Measurements from ENCODE around the gene SLC13A3. TPM values are rescaled to one million over a fixed set of nuclear protein-coding genes. Genes with fewer than 3 reads are reported as not detected.

The SLC13A3 gene
- total RNA-seq, 3 donors from 2014 or later: 0.27 to 0.54 TPM; not detected in 1

GRCh38 chr20:46638898-46639274, 12.4 kb downstream of the SLC13A3 start:
- ATAC-seq (no peak), DNase-seq (no peak)
- Histone ChIP-seq H3K4me1 (ENCODE audit: low read depth) (no peaks in the 10 kb centered on the region), H3K9me3 (no peaks in the 10 kb centered on the region), H3K36me3 (ENCODE audit: low read depth) (no peaks in the 10 kb centered on the region), H3K4me3 (no peak overlapping the region)
- no peak for TF ChIP-seq CTCF (IDR thresholded peaks at IDR 0.05)
- intact Hi-C loops (cut with DNase I, micrococcal nuclease): no loop called here

- no peak for ATAC-seq
- Histone ChIP-seq H3K4me1 (ENCODE audit: low read depth) (no peaks in the 10 kb centered on the region), H3K4me3 (no peak overlapping the region), H3K36me3 (ENCODE audit: low read depth) (no peaks in the 10 kb centered on the region), H3K9me3 (no peaks in the 10 kb centered on the region)
- DNase-seq: no peak
- TF ChIP-seq CTCF (IDR thresholded peaks at IDR 0.05): no peak
- intact Hi-C loops (cut with DNase I, micrococcal nuclease): no loop called here
Observed at GRCh38 chr20:46638134-46638897, 12.9 kb downstream of the SLC13A3 start.

- Histone ChIP-seq H3K4me1 (ENCODE audit: low read depth) (no peaks in the 10 kb centered on the region), H3K9me3 (no peaks in the 10 kb centered on the region), H3K4me3 (no peak overlapping the region), H3K36me3 (ENCODE audit: low read depth) (no peaks in the 10 kb centered on the region)
- intact Hi-C loops (cut with DNase I, micrococcal nuclease): no loop called here
- TF ChIP-seq CTCF (IDR thresholded peaks at IDR 0.05): no peak
- no peak for ATAC-seq
- no peak for DNase-seq
Observed at GRCh38 chr20:46637427-46638133, 13.7 kb downstream of the SLC13A3 start.

GRCh38 chr20:46637020-46637419, 14.2 kb downstream of the SLC13A3 start:
- Histone ChIP-seq H3K9me3 (no peaks in the 10 kb centered on the region), H3K36me3 (ENCODE audit: low read depth) (no peaks in the 10 kb centered on the region), H3K4me3 (no peak overlapping the region), H3K4me1 (ENCODE audit: low read depth) (no peaks in the 10 kb centered on the region)
- intact Hi-C loops (cut with DNase I, micrococcal nuclease): no loop called here
- no peak for ATAC-seq
- DNase-seq: no peak
- TF ChIP-seq CTCF (IDR thresholded peaks at IDR 0.05): no peak

GRCh38 chr20:46636514-46636913, 14.7 kb downstream of the SLC13A3 start:
- DNase-seq: no peak
- ATAC-seq: no peak
- Histone ChIP-seq H3K4me3 (no peak overlapping the region), H3K4me1 (ENCODE audit: low read depth) (no peaks in the 10 kb centered on the region), H3K9me3 (no peaks in the 10 kb centered on the region), H3K36me3 (ENCODE audit: low read depth) (no peaks in the 10 kb centered on the region)
- intact Hi-C loops (cut with DNase I, micrococcal nuclease): no loop called here
- no peak for TF ChIP-seq CTCF (IDR thresholded peaks at IDR 0.05)

Measured in mucosa of descending colon (tissue), 3 donors.